GM12873 (cell line): ENCODE data around the gene SELENON.

ENCODE experiments used
- CTCF ChIP-seq: IDR thresholded peaks from 2 replicates; pipeline ENCODE4 v1.5.1; 2012; ENCODE audit warnings: low read depth, mild to moderate bottlenecking, moderate library complexity, low read length, control low read depth; ENCODE audit not compliant: insufficient read depth; ENCODE audit errors: missing control alignments

The SELENON gene

DNA sequence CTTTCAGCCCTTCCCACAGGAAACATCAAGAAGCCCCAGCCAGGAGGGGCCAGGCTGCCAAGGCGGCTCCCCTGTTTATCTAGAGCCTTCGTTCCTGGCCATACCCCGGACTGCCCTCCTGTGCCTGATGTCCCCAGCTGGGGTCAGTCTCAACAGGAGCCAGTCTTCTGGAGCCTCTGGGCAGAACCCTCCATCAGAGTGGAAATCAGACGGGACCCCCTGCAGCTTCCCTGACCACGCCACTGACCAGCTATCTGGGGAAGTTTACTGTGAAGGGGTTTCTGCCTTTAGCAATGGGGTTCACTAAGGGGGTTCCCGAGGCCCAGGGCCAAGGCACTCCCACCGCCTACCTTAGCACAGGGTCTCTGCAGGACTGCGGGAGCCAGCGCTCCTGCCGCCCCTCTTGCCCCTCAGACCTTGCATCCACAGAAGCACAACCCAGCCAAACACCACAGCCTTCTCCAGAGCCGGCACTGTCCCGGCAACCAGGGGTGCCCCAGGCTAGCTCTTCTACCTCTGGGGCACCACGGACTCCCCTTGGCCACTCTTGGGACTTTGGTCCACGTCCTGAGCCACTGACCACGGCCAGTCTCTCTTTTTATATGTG is 16.2 kb downstream of the SELENON start:
- no peak for TF ChIP-seq CTCF

DNA sequence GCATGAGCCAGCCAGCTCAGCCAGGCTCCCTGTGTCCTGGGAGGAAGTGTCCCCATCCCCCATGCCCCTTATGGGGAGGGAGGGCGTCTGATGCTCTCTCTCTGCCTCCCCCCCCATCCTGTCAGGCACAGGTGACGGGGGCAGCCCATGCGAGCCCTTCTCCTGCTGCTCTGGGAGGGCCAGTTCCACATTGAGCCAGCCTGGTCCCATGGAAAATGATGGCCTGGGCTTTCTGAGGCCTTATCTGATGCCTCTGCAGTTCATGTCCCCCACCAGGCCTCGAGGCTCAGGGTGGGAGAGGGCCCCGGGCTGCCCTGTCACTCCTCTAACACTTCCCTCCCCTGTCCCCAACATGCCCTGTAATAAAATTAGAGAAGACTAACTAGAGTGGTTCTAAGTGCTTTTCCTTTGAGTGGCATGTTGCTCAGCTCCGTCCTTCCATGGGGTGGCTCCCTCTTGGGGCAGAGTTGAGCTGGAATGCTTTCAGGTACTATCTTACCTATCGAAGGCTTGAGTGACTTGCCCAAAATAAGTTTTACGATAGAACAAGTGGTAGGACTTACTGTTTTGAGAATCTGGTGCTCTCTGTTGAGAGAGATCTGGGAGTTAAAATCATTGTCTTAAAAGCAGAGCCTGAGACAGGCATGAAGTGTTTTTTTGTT is 18.0 kb downstream of the SELENON start:
- no peak for TF ChIP-seq CTCF

DNA sequence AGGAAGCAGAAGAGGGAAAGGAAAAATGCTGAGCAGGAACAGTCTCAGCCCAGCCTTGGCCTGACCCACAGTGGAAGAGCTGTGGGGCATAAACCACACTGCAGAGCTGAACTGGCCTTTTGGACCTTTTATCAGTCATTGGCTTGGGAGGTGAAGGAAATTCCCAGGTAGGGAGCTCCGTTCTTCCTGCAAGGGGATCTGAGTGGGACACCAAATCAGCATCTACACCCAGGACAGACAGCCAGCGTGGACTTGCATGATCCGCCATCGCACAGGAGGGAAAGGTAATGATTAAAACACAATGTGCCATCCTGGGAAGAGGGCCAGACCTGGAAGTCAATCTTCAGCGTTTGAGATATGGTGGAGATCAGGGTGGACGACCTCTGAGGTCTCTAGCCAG is 18.6 kb downstream of the SELENON start:
- no peak for TF ChIP-seq CTCF

GRCh38 chr1:25819491-25820246 is 19.7 kb downstream of the SELENON start, which contains the start of gene MTFR1L:
TSS of gene MTFR1L (plus strand) at chr1:25819954. CDS start at chr1:25823105, 3,151 bp downstream.
- no peak for TF ChIP-seq CTCF

- no peak for TF ChIP-seq CTCF
Measured at GRCh38 chr1:25820247-25821111, 20.5 kb downstream of the SELENON start.

- no peak for TF ChIP-seq CTCF
Measured at GRCh38 chr1:25821112-25821476, 21.1 kb downstream of the SELENON start.
